ENCODE data around the gene ADSS1.

DNA sequence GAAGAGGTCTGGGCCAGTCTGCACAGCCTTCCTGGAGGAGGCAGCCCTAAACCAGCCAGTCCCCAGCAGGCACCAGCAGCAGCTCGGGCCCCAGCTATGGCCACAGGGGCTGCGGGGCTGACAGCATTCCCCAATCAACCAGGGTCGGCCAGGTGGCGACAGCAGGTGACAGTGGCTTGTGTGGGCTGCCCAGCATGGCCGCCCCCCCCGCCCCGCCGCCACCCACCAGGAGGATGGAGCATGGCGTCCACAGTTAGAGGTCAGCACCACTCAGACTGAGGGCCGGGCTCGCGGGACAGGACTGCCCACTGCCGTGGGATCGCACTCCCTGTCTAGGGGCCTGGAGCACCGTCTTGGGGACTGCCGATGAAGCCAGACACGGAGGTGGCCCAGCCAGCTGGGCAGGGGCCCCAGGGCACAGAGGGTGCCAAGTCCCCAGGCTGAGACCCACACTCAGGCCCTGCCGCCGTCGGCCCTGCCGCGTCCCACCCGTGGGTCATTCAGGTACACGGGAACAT is 56.5 kb downstream of the ADSS1 start:
- no peak for TF ChIP-seq POLR2AphosphoS5 (IDR thresholded peaks at IDR 0.05)
- TF ChIP-seq, protein P1, sequence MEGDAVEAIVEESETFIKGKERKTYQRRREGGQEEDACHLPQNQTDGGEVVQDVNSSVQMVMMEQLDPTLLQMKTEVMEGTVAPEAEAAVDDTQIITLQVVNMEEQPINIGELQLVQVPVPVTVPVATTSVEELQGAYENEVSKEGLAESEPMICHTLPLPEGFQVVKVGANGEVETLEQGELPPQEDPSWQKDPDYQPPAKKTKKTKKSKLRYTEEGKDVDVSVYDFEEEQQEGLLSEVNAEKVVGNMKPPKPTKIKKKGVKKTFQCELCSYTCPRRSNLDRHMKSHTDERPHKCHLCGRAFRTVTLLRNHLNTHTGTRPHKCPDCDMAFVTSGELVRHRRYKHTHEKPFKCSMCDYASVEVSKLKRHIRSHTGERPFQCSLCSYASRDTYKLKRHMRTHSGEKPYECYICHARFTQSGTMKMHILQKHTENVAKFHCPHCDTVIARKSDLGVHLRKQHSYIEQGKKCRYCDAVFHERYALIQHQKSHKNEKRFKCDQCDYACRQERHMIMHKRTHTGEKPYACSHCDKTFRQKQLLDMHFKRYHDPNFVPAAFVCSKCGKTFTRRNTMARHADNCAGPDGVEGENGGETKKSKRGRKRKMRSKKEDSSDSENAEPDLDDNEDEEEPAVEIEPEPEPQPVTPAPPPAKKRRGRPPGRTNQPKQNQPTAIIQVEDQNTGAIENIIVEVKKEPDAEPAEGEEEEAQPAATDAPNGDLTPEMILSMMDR (IDR thresholded peaks at IDR 0.05), result no peak
